ENCODE results near the gene PUM2. TPM values are rescaled to one million over a fixed set of nuclear protein-coding genes. Genes with fewer than 3 reads are reported as not detected.

The PUM2 gene
- total and polyA plus RNA-seq, 2 of the 13 experiments (the other 11 are each of a cell fraction or from before 2014, with no cell fraction given) = 69.6 to 69.8 TPM

GRCh38 chr2:20350753-20351554 lies at the start of gene PUM2 (continued):
- TF ChIP-seq MEIS2 (CRISPR knock-in tag; IDR thresholded peaks at IDR 0.05) (peak; percentile 86; the same call in 1 of the 2 replicates), ZBTB21 (CRISPR knock-in tag; IDR thresholded peaks at IDR 0.05) (no peak), SNAPC5 (CRISPR knock-in tag; IDR thresholded peaks at IDR 0.05; ENCODE audit: borderline replicate concordance) (peak; percentile 42; the same call in 1 of the 2 replicates), KLF15 (CRISPR knock-in tag; IDR thresholded peaks at IDR 0.05; ENCODE audit: borderline replicate concordance) (no peak; the same call in 1 of the 2 replicates), ZNF607 (CRISPR knock-in tag; IDR thresholded peaks at IDR 0.05; ENCODE audit: borderline replicate concordance) (peak; percentile 91), SIN3B (IDR thresholded peaks at IDR 0.05; ENCODE audit: low read length) (no peak), STAG1 (CRISPR knock-in tag; IDR thresholded peaks at IDR 0.05) (peak; percentile 6; the same call in 1 of the 2 replicates), POLR2AphosphoS2 (IDR thresholded peaks at IDR 0.05; ENCODE audit: low read depth, low read length) (no peak), ZNF644 (CRISPR knock-in tag; IDR thresholded peaks at IDR 0.05; ENCODE audit: low read depth) (no peak), NCOA2 (CRISPR knock-in tag; IDR thresholded peaks at IDR 0.05) (peak; percentile 52), KDM6A (CRISPR knock-in tag; IDR thresholded peaks at IDR 0.05; ENCODE audit: low read depth) (no peak; the same call in 1 of the 2 replicates), SRY (CRISPR knock-in tag; IDR thresholded peaks at IDR 0.05) (peak; percentile 89), KLF13 (CRISPR knock-in tag; IDR thresholded peaks at IDR 0.05) (no peak), GABPB1 (CRISPR knock-in tag; IDR thresholded peaks at IDR 0.05) (peak; percentile 47; the same call in 1 of the 2 replicates), MZF1 (CRISPR knock-in tag; IDR thresholded peaks at IDR 0.05; ENCODE audit: borderline replicate concordance) (no peak; the same call in 1 of the 2 replicates), ZNF337 (CRISPR knock-in tag; IDR thresholded peaks at IDR 0.05; ENCODE audit: borderline replicate concordance, low read depth) (peak; percentile 79; the same call in 1 of the 2 replicates), FOXO1 (CRISPR knock-in tag; IDR thresholded peaks at IDR 0.05) (peak; percentile 81), HDAC6 (IDR thresholded peaks at IDR 0.05; ENCODE audit: low read depth, low read length) (no peak), SPEN (CRISPR knock-in tag; IDR thresholded peaks at IDR 0.05; ENCODE audit: low read depth) (peak; percentile 91), POLR2G (IDR thresholded peaks at IDR 0.05; ENCODE audit: low read depth, low read length) (peak; percentile 86), NR2F2 (IDR thresholded peaks at IDR 0.05; ENCODE audit: borderline replicate concordance, low read depth) (peak; percentile 59; the same call in 1 of the 2 replicates)
- TF ChIP-seq, protein P1, sequence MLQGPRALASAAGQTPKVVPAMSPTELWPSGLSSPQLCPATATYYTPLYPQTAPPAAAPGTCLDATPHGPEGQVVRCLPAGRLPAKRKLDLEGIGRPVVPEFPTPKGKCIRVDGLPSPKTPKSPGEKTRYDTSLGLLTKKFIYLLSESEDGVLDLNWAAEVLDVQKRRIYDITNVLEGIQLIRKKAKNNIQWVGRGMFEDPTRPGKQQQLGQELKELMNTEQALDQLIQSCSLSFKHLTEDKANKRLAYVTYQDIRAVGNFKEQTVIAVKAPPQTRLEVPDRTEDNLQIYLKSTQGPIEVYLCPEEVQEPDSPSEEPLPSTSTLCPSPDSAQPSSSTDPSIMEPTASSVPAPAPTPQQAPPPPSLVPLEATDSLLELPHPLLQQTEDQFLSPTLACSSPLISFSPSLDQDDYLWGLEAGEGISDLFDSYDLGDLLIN (CRISPR knock-in tag; IDR thresholded peaks at IDR 0.05; ENCODE audit: borderline replicate concordance) = peak; percentile 90; the same call in 1 of the 2 replicates
- TF ChIP-seq, protein P2, sequence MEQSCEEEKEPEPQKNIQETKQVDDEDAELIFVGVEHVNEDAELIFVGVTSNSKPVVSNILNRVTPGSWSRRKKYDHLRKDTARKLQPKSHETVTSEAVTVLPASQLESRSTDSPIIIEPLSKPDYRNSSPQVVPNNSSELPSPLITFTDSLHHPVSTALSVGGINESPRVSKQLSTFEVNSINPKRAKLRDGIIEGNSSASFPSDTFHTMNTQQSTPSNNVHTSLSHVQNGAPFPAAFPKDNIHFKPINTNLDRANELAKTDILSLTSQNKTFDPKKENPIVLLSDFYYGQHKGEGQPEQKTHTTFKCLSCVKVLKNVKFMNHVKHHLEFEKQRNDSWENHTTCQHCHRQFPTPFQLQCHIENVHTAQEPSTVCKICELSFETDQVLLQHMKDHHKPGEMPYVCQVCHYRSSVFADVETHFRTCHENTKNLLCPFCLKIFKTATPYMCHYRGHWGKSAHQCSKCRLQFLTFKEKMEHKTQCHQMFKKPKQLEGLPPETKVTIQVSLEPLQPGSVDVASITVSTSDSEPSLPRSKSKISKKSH (CRISPR knock-in tag; IDR thresholded peaks at IDR 0.05; ENCODE audit: borderline replicate concordance) = peak; percentile 83; the same call in 1 of the 2 replicates
- TF ChIP-seq, protein P3, sequence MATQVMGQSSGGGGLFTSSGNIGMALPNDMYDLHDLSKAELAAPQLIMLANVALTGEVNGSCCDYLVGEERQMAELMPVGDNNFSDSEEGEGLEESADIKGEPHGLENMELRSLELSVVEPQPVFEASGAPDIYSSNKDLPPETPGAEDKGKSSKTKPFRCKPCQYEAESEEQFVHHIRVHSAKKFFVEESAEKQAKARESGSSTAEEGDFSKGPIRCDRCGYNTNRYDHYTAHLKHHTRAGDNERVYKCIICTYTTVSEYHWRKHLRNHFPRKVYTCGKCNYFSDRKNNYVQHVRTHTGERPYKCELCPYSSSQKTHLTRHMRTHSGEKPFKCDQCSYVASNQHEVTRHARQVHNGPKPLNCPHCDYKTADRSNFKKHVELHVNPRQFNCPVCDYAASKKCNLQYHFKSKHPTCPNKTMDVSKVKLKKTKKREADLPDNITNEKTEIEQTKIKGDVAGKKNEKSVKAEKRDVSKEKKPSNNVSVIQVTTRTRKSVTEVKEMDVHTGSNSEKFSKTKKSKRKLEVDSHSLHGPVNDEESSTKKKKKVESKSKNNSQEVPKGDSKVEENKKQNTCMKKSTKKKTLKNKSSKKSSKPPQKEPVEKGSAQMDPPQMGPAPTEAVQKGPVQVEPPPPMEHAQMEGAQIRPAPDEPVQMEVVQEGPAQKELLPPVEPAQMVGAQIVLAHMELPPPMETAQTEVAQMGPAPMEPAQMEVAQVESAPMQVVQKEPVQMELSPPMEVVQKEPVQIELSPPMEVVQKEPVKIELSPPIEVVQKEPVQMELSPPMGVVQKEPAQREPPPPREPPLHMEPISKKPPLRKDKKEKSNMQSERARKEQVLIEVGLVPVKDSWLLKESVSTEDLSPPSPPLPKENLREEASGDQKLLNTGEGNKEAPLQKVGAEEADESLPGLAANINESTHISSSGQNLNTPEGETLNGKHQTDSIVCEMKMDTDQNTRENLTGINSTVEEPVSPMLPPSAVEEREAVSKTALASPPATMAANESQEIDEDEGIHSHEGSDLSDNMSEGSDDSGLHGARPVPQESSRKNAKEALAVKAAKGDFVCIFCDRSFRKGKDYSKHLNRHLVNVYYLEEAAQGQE (IDR thresholded peaks at IDR 0.05; ENCODE audit: borderline replicate concordance in 1 of 2, low read depth in 1 of 2, low read length in 2 of 2) = peak in 1 of 2 experiments; percentile 55; a peak in 1 of 4 replicates
